AG10803 (cell line): ENCODE data around the gene FOXE1.
A peak's percentile ranks its signal among the peaks of the same experiment; 100 is the strongest.

Experiments used
- DNase-seq: peaks from one replicate; pipeline ENCODE4 v3.0.0; 2010; ENCODE audit warnings: low read depth
- H3K4me3 ChIP-seq: 2 replicates; pipeline ENCODE4 v1.5.1; 2011; ENCODE audit warnings: mild to moderate bottlenecking, low read length, control low read depth
- CTCF ChIP-seq: conservative IDR thresholded peaks from 2 replicates; pipeline ENCODE4 v1.5.1; 2011; ENCODE audit warnings: mild to moderate bottlenecking, low read length, control low read depth, inconsistent platforms

Gene FOXE1

GRCh38 chr9:97876061-97876460 is 23.0 kb downstream of the FOXE1 start:
- no peak overlapping the region for H3K4me3 ChIP-seq
- DNase-seq, result no peak
- TF ChIP-seq CTCF, result no peak

- H3K4me3 ChIP-seq, result no peak overlapping the region
- TF ChIP-seq CTCF, result no peak
- no peak for DNase-seq
Measured at GRCh38 chr9:97880336-97880735, 27.3 kb downstream of the FOXE1 start.

- no peak overlapping the region for H3K4me3 ChIP-seq
- no peak for DNase-seq
- TF ChIP-seq CTCF, result peak; percentile 56
Measured at GRCh38 chr9:97889941-97890887, 37.2 kb downstream of the FOXE1 start.

- no peak overlapping the region for H3K4me3 ChIP-seq
- TF ChIP-seq CTCF, result no peak
- DNase-seq, result peak; percentile 19
Measured at GRCh38 chr9:97891736-97892135, 38.7 kb downstream of the FOXE1 start.

- no peak for DNase-seq
- H3K4me3 ChIP-seq, result no peak overlapping the region
- TF ChIP-seq CTCF, result no peak
Measured at GRCh38 chr9:97892421-97892820, 39.4 kb downstream of the FOXE1 start.

GRCh38 chr9:97895211-97895610 is 42.2 kb downstream of the FOXE1 start:
- H3K4me3 ChIP-seq, result no peak overlapping the region
- DNase-seq, result no peak
- TF ChIP-seq CTCF, result no peak

- no peak for DNase-seq
- H3K4me3 ChIP-seq, result no peak overlapping the region
- TF ChIP-seq CTCF, result no peak
Measured at GRCh38 chr9:97895695-97896332, 42.8 kb downstream of the FOXE1 start.
